ENCODE results near the gene CYB5R2.

- TF ChIP-seq CTCF (IDR thresholded peaks at IDR 0.05) (no peak), POLR2A (IDR thresholded peaks at IDR 0.05) (no peak), EP300 (IDR thresholded peaks at IDR 0.05) (no peak), POLR2AphosphoS5 (IDR thresholded peaks at IDR 0.05) (no peak)
Observed at GRCh38 chr11:7654195-7654705, 19.1 kb downstream of the CYB5R2 start.

Measured in stomach (tissue), 4 donors.